Activated CD8-positive, alpha-beta memory T cell treated with anti-CD3 and anti-CD28 coated beads, Interleukin-2, amount 50 U/mL, for 4 hours (primary cell): ENCODE measurements around the gene JAKMIP1.

ENCODE experiments used
- DNase-seq: peaks from one replicate; pipeline ENCODE4 v3.0.0-alpha.2; 2020

The JAKMIP1 gene

DNA sequence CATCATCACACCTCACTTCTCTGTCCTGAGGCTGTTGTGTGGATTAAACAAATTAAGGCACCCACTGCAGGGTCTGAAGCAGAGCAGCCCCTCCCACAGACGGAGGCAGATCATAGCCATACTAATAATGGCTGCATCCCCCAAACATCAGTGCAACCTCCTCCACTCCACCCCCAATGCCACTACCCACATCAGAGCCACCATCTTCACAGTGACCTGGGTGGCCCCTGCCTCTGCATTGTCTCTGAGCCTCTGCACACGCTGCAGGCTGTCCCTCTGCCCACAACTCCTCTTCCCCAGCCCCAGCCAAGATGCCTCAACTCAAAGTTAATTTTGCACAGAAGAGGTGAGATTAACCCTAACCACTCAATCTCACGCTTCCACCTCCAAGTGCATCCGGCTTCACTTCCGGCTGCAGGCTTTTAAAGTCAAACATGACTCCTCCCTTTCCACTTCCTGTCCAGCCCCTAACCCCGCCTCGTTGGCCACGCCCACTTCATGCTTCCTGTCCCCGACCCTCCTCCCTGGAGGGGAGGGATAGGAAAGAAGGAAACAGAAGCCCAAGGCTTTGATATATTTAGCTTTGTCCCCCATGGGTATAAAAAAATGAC lies 22.7 kb downstream of the JAKMIP1 start:
- DNase-seq = peak; percentile 25

DNA sequence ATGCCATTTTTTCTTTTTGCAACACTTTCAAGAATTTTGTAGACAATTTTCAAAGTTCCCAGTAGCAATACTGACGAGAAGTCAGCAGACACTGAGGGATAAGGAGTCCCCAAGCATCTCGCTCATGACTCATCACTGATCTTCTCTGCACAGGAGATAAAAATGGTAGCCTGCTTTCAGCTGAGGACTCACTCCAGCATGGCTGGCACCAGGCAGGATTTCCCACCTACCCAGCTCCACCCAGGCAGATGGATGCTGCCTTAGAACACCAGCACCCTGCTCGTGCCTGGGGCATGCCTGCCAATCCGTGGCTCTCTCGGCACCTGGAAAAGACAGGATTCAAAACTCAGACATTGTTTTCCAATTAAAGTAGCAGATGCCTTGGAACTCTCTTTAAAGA lies 24.9 kb downstream of the JAKMIP1 start:
- DNase-seq = no peak

GRCh38 chr4:6172927-6173200 lies 27.5 kb downstream of the JAKMIP1 start:
- DNase-seq = no peak

GRCh38 chr4:6172093-6172926 lies 28.0 kb downstream of the JAKMIP1 start:
- DNase-seq = no peak

DNA sequence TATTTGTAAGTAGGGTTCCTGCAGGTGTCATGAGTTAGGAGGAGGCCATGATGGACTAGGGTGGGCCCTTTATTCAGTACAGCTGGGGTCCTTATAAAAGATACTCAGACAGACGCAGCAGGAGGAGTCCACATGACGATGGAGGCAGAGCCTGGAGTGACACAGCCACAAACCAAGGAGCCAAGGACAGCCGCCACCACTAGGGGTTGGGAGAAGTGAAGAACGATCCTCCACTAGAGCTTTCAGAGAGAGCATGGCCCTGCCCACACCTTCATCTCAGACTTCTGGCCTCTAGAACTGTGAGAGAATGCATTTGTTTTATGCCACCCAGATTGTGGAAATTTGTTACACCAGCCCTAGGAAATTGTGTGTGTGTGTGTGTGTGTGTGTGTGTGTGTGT lies 31.1 kb downstream of the JAKMIP1 start:
- DNase-seq = no peak

- DNase-seq = no peak
These were observed 34.6 kb downstream of the JAKMIP1 start for GRCh38 chr4:6165766-6166165.

DNA sequence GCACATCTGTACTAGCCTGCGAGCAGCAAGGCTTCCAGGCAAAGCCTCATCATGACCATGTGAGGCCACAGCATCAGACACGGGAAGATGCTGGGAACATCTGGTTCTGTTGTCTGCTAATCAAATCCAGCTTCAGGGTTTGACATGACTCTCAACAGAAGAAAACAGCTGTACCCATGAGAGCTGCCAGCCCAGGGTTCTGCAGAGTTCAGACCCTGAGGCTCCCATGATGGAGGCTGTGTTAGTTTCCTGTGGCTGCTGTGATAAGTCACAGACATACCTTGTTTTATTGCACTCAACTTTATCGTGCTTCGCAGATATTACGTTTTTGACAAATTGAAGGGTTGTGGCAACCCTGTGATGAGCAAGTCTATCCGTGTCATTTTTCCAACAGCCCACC lies 37.5 kb downstream of the JAKMIP1 start:
- DNase-seq = no peak

- DNase-seq = no peak
These were observed 38.4 kb downstream of the JAKMIP1 start for GRCh38 chr4:6161921-6162464.

GRCh38 chr4:6160536-6160935 lies 39.8 kb downstream of the JAKMIP1 start:
- no peak for DNase-seq

DNA sequence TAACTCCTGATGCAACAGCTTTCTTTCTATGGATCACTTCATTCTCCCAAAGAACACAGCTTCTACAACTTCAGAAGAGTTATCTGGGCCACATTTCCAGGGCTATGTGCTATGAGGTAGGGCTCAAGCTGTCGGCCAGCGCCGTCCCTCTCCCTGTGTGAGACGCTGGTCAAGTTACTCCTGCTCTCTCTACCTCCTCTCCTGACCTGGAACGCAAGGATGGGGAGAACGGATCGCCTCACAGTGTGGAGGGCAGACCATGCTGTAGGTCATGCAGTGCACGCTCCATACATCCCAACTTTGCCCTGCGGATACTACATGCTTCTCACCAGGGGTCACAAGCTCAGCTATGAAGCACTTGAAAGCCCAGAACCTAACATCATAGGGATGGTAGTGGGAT lies 42.4 kb downstream of the JAKMIP1 start:
- no peak for DNase-seq

- no peak for DNase-seq
These were observed 44.2 kb downstream of the JAKMIP1 start for GRCh38 chr4:6155996-6156750.

GRCh38 chr4:6154875-6155274 lies 45.5 kb downstream of the JAKMIP1 start:
- DNase-seq = no peak

GRCh38 chr4:6153874-6154273 lies 46.5 kb downstream of the JAKMIP1 start:
- DNase-seq = no peak

DNA sequence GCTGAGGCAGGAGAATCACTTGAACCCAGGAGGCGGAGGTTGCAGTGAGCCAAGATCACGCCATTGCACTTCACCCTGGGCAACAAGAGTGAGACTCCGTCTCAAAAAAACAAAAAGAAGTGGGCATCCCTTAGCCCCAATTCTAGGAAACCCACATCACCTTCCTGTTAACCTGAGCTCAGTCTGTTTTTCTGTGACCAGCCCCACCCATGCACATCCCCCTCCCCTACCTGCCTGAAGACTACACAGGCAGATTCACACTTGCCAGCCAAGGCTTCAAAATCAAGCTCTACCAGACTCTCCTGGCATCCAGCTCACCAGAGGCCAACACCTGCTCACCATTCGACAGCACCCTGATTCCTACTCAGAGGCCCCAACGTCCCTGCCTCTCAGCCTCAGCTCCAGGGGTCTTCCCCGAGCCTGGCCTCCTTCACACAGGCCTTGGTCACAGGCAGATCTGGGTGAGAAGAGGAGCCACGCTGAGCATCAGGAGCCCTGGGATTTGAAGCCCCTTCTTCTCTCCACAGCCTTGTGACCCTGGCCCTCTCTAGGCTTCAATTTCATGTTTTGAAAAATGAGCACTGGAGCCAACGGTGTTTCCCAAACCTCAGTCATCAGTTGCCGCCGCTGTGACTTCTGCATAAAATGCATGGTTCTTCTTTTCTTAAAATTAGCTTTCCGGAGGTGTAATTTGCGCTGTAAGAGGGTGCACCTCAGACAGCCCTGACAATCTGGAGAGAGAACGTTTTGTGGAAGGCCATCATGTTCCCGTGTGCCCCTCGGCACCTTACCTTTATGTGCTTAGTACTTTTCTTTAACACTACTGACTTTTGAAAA lies 47.3 kb downstream of the JAKMIP1 start:
- no peak for DNase-seq

DNA sequence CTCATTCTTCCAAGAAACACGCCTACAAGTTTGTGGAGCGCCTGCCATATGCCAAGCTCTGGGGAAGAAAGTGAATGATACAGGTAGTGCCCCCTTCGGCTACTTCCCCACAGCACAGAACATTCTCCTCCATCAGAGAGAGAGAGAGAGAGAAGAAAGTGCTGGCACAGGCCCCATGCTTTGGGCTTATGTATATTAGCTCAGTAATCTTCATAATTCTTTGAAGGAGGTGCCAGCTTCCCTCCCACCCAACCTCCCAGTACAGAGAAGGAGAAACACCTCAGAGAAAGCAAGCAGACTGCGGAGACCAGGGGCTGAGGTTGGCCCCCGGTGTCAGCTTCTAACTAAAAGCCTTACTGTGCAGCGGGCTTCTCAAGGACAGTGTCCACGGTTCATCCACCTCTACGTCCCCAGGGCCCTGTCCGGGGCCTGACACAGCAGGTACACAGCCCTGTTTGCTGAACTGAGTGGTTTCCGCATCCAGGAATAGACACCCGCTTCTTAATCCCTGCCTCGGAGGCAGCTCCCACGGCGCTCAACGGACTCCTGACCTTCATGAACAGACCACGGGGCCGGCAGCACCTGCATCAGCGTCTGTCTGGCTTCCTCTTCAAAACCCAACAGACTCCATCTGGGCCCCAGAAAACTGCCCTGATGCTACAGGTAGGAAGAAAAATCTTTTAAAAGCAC lies 50.2 kb downstream of the JAKMIP1 start:
- DNase-seq = no peak

DNA sequence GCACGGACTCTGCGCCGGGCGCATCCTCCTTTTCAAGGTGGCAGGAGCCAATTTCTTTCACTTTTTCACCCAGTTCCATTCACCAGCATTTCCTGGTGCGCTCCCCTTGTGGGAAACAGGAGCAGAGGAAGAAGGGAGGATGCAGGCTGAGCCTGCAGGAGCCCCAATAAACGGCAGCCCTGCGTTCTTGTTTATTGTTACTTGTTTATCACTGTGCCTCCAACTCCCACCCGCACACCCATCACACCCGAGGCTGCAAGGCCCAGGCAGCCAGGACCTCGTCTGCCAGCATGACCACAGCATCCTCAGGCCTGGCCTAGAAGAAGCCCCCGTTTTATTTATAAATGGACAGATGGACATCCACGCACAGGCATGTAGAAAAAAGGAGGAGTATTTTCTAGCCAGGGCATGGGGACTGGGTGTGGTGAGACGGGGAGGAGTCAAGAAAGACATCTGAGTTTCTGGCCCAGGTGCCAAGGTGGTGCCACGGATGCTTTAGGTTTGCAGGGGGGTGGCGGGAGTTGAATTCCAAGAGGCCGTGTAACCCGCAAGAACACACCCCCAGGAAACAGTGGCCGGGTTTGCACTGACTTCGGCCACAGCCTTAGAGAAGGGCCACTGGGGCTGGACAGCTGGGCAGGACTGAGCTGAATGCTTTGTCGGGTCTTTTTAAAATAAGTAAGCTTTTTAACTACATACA lies 51.7 kb downstream of the JAKMIP1 start:
- DNase-seq = no peak

- DNase-seq = no peak
These were observed 52.9 kb downstream of the JAKMIP1 start for GRCh38 chr4:6147441-6147840.

DNA sequence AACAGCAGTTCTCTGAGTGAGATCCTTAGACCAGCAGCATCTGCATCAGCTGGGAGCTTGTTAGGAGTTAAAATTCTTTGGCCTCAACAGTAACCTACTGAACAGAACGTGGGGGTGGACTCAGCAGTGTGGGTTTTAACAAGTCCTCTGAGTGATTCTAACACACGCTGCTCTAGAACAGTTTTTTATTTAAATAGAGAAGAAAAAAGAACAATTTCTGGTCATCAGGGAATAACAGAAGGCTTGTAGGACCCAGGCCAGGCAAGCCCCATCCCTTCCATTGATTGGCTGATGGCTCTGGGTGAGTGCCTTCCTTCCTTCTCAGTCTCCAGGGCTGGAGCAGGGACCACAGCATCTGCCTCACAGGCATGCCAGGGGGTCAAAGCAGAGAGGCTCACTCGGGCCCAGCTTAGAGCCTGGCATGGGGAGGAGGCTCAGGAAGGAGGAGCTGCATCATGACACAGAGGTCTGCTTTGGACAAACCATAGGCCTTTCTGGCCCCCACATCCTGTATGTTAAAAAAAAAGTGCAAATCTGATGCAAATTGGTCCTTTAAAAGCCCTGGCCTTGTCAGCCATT lies 56.7 kb downstream of the JAKMIP1 start:
- no peak for DNase-seq

DNA sequence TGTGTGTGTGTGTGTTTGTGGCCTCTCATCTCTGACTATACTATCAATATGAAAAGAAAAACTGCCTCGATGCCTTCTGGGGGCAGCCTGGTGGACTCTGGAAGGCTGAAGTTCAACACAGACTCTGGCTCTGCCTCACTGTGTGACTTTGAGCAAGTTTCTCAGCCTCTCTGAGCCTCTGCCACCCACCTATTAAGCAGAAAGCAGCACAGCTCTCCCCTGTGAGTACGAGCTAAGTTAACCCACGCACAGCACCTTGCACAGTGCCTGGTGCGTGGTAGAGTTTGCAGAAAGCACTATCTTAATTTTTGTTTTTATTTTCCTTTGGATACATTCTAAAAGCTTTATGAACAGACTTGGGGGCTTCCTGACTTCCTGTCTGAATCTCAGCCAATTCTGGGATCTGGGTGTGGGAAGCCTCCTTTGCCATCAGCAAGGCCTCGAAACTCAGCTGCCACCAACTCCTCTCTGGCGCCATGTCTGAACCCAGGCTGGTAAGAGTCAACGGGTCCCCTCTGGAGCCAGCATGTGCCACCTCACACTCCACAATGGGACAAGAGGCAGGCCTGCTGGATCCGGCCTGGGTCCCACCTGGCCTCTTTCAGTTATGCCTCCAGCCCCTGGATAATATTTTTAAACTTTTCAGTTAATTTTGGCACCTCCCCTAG lies 57.3 kb downstream of the JAKMIP1 start:
- no peak for DNase-seq

DNA sequence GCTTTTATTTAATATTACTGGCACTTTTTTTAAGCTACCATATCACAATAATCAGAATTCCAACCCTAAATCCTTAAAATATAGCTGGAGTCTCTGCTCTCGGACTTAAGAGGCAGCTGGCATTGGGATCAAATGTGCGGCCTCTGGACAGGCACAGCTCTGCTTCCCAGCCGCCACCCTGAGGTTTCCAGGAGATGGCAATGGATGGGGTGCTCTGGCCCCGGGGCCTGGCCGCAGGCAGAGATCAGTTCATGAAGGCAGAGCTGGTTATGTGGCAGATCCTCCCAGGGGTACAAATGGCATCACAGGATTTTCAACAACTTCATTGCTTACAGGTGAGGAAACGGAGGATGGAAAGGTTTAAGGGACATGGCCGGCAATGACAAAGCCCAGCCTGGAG lies 57.8 kb downstream of the JAKMIP1 start:
- no peak for DNase-seq

DNA sequence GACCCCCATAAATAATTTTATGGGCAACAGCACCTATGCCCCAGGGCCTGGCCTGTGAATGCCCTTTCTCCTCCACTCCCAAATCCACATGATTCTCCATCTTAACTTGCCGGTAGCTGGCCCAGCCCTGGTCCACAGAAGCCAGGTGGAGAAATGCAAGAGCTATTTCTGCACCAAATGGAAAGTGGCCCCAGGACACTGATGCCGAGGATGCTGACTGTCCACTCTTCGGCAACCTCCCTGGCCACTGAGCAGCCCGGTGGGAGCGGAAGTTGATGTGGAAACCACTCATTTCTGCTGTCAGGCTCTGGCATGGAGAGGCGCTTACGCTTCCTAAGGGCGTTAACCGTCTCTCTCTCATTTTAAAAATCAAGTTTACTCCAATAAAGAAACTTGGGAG lies 58.8 kb downstream of the JAKMIP1 start:
- DNase-seq = no peak
